Fibroblast of mammary gland (primary cell): ENCODE results near the gene ACBD6.
"Not testable (repeated sequence)": the region's sequence is repeated elsewhere in the genome, so short reads cannot be mapped to it uniquely, and the experiment has no call there.

Experiments
- DNase-seq: peaks from one replicate; pipeline ENCODE4 v3.0.0-alpha.2; 2010; ENCODE audit warnings: low read depth
- H3K4me3 ChIP-seq: 2 replicates; pipeline ENCODE4 v1.5.1; 2011; ENCODE audit warnings: low read depth, mild to moderate bottlenecking, low read length, moderate library complexity; ENCODE audit not compliant: control insufficient read depth
- TF ChIP-seq, protein P1 (sequence below): conservative IDR thresholded peaks from 2 replicates; pipeline ENCODE4 v1.5.1; 2011; ENCODE audit warnings: low read depth, low read length, inconsistent platforms; ENCODE audit not compliant: control insufficient read depth, insufficient read depth

ACBD6 gene

DNA sequence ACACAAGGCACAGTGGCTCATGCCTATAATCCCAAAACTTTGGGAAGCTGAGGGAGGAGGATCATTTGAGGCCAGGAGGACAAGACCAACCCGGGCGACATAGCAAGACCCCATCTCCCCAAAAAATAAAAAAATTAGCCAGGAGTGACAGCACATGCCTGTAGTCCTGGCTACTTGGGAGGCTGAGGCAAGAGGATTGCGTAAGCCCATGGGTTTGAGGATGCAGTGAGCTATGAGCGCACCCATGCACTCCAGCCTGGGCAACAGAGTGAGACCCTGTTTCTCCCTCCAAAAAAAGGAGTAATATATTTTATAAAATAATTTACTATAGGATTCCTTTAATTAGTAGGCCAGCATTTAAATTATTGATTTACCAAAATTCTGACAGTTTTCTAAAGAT is 89.8 kb downstream of the ACBD6 start:
- DNase-seq, result no peak
- TF ChIP-seq, protein P1, sequence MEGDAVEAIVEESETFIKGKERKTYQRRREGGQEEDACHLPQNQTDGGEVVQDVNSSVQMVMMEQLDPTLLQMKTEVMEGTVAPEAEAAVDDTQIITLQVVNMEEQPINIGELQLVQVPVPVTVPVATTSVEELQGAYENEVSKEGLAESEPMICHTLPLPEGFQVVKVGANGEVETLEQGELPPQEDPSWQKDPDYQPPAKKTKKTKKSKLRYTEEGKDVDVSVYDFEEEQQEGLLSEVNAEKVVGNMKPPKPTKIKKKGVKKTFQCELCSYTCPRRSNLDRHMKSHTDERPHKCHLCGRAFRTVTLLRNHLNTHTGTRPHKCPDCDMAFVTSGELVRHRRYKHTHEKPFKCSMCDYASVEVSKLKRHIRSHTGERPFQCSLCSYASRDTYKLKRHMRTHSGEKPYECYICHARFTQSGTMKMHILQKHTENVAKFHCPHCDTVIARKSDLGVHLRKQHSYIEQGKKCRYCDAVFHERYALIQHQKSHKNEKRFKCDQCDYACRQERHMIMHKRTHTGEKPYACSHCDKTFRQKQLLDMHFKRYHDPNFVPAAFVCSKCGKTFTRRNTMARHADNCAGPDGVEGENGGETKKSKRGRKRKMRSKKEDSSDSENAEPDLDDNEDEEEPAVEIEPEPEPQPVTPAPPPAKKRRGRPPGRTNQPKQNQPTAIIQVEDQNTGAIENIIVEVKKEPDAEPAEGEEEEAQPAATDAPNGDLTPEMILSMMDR, result no peak
- H3K4me3 ChIP-seq, result no peak overlapping the region

DNA sequence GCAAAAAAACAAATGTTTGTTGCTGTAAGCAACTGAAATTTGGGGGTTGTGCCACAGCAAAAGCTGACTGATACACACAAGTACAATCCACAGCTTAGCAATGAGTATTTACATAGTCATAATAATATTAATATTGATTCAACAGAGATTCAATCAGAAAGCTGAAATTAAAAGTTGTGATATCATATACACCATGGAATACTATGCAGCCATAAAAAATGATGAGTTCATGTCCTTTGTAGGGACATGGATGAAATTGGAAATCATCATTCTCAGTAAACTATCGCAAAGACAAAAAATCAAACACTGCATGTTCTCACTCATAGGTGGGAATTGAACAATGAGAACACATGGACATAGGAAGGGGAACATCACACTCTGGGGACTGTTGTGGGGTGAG is 94.2 kb downstream of the ACBD6 start:
- DNase-seq, H3K4me3 ChIP-seq: not testable (repeated sequence)

DNA sequence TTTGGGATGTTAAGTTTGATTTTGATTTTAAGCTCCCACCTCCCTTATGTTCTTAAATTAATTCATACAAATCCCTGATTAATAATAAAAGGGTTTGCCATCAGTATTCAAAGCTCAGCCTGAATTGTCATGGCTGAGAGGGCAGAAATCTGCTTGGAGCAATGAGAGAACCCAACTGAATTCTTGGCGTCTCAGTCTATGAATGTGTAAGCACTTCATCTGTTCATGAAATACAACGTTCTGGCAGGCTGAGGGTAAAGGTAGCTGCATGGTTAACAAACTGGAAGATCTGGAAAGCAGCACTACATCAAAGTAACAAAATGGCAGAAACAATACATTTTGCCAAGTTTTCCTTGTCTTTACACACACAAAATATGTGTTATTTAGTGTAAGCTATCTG is 95.3 kb downstream of the ACBD6 start:
- TF ChIP-seq, protein P1, result no peak
- H3K4me3 ChIP-seq, result no peak overlapping the region
- no peak for DNase-seq

DNA sequence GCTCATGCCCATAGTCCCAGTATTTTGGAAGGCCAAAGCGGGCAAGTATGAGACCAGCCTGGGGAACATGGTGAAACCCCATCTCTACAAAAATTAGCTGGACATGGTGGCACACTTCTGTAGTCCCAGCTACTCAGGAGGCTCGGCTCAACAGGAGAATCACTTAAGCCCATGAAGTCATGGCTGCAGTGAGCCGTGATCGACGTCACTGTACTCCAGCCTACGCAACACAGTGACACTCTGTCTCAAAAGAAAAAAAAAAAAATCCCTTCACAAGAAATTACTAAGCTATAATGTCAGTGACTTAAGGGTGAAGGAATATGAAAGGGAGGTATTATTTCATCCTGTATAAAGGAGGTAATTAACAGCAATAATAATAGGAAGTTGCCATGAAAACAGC is 99.8 kb downstream of the ACBD6 start:
- DNase-seq, result no peak
- no peak overlapping the region for H3K4me3 ChIP-seq
- TF ChIP-seq, protein P1, result no peak

DNA sequence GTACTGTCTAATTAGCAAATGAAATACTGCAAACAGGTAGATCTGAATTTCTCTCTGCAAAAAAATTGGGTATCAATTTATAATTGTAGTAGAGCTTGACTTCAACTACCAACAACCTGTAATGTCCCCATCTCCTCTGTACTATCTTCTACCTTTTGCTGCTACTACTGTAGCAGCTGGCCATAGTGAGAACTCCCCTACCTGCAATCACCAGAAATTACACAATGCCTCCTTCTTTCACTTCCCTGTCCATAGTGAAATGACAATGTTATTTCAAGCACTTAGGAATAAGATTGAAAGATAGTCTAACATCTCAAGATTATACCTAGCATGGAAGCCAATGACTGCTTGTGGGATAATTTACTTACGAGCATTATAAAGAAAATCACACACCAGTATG is 100.4 kb downstream of the ACBD6 start:
- no peak for DNase-seq
- TF ChIP-seq, protein P1, result no peak
- no peak overlapping the region for H3K4me3 ChIP-seq

DNA sequence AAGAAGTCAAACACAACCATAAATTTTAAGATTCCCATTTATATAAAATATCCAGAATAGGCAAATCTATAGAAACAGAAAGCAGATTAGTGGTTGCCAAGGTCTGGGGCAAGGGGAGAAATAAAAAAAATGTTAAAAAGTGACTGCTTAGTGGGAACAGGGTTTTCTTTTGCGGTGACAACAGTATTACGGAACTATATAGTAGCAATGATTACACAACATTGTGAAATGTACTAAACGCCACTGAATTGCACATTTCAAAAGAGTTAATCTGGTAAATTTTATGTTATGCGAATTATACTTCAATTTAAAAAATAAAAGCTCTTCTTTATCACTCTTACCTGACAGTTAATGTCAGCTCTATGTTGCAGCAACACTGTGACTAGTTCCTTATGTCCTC is 105.2 kb downstream of the ACBD6 start:
- no peak for DNase-seq
- TF ChIP-seq, protein P1, result no peak
- no peak overlapping the region for H3K4me3 ChIP-seq

DNA sequence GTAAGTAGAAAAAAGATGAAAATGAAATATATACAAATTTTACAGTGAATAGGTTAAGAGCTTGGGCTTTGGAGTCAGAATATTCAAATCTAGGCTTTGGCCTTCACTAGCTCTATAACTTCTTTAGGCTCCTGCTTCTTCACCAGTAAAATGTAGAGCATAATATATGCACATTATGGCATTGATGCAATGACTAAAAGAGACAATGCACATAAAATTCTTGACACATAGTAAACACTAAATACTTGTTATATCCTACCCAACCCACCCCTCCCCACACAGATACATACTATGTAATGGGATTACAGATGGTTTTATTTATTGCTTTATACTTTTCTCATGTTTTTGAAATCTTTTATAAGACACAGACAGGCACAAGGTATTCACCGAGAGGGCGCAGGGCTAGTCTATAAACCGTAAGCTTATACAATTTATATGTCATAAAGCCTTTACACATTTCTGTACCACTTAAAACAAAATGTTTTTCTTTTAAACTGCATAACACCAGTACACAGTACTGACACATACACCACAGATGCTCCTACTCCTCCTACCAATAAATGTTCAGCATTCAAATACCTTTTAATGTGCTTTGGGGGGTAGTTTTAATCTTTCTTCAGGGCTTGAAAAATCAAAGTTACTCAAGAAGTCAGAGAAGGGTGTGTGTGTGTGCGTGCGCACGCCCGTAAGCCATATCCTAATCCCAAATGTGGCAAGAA is 109.8 kb downstream of the ACBD6 start:
- no peak for DNase-seq
- no peak overlapping the region for H3K4me3 ChIP-seq
- TF ChIP-seq, protein P1, result no peak
